ENCODE data around the gene DPYSL5. TPM values are rescaled to one million over a fixed set of nuclear protein-coding genes. Genes with fewer than 3 reads are reported as not detected.

The DPYSL5 gene
- polyA plus RNA-seq, 2 donors: not detected

- whole genome bisulfite sequencing, 2 donors: 83 to 86% methylated on average over 16 of the region's 16 CpGs
- H3K4me1 ChIP-seq (ENCODE audit: control insufficient read depth in 2 of 2, insufficient read depth in 2 of 2, low read length in 1 of 2): no peaks in the 10 kb centered on the region
- H3K9me3 ChIP-seq (ENCODE audit: control insufficient read depth in 2 of 2, insufficient read depth in 1 of 2, low read depth in 1 of 2, low read length in 1 of 2): no peaks in the 10 kb centered on the region
- H3K27me3 ChIP-seq (ENCODE audit: control insufficient read depth in 1 of 2, insufficient read depth in 2 of 2, low read length in 2 of 2): no peaks in the 10 kb centered on the region
- no peak overlapping the region for H3K27ac ChIP-seq (ENCODE audit: low read depth in 2 of 2, low read length in 1 of 2)
- H3K4me3 ChIP-seq (ENCODE audit: low read depth in 1 of 2, low read length in 2 of 2): no peak overlapping the region
- no peaks in the 10 kb centered on the region for H3K36me3 ChIP-seq (ENCODE audit: control insufficient read depth in 2 of 2, insufficient read depth in 2 of 2, low read length in 1 of 2)
Observed at GRCh38 chr2:26933431-26934334, 85.8 kb downstream of the DPYSL5 start.

GRCh38 chr2:26934335-26934724 is 86.4 kb downstream of the DPYSL5 start:
- H3K27ac ChIP-seq (ENCODE audit: low read depth in 2 of 2, low read length in 1 of 2): no peak overlapping the region
- 87 to 89% methylated on average over 10 of the region's 10 CpGs for WGBS, 2 donors
- H3K27me3 ChIP-seq (ENCODE audit: control insufficient read depth in 1 of 2, insufficient read depth in 2 of 2, low read length in 2 of 2): no peaks in the 10 kb centered on the region

GRCh38 chr2:26934985-26935384 is 87.1 kb downstream of the DPYSL5 start:
- H3K27me3 ChIP-seq (ENCODE audit: control insufficient read depth in 1 of 2, insufficient read depth in 2 of 2, low read length in 2 of 2): no peaks in the 10 kb centered on the region
- no peak overlapping the region for H3K4me3 ChIP-seq (ENCODE audit: low read depth in 1 of 2, low read length in 2 of 2)
- no peaks in the 10 kb centered on the region for H3K9me3 ChIP-seq (ENCODE audit: control insufficient read depth in 2 of 2, insufficient read depth in 1 of 2, low read depth in 1 of 2, low read length in 1 of 2)
- H3K27ac ChIP-seq (ENCODE audit: low read depth in 2 of 2, low read length in 1 of 2): no peak overlapping the region
- 57 to 70% methylated on average over 3 of the region's 3 CpGs for WGBS, 2 donors
- H3K36me3 ChIP-seq (ENCODE audit: control insufficient read depth in 2 of 2, insufficient read depth in 2 of 2, low read length in 1 of 2): no peaks in the 10 kb centered on the region
- H3K4me1 ChIP-seq (ENCODE audit: control insufficient read depth in 2 of 2, insufficient read depth in 2 of 2, low read length in 1 of 2): no peaks in the 10 kb centered on the region

More at GRCh38 chr2:26934335-26934724, 86.4 kb downstream of the DPYSL5 start:
- H3K9me3 ChIP-seq (ENCODE audit: control insufficient read depth in 2 of 2, insufficient read depth in 1 of 2, low read depth in 1 of 2, low read length in 1 of 2): no peaks in the 10 kb centered on the region
- H3K4me3 ChIP-seq (ENCODE audit: low read depth in 1 of 2, low read length in 2 of 2): no peak overlapping the region
- no peaks in the 10 kb centered on the region for H3K36me3 ChIP-seq (ENCODE audit: control insufficient read depth in 2 of 2, insufficient read depth in 2 of 2, low read length in 1 of 2)
- H3K4me1 ChIP-seq (ENCODE audit: control insufficient read depth in 2 of 2, insufficient read depth in 2 of 2, low read length in 1 of 2): no peaks in the 10 kb centered on the region

- Histone ChIP-seq H3K36me3 (ENCODE audit: control insufficient read depth in 2 of 2, insufficient read depth in 2 of 2, low read length in 1 of 2) (no peaks in the 10 kb centered on the region), H3K27me3 (ENCODE audit: control insufficient read depth in 1 of 2, insufficient read depth in 2 of 2, low read length in 2 of 2) (no peaks in the 10 kb centered on the region), H3K27ac (ENCODE audit: low read depth in 2 of 2, low read length in 1 of 2) (no peak overlapping the region), H3K4me1 (ENCODE audit: control insufficient read depth in 2 of 2, insufficient read depth in 2 of 2, low read length in 1 of 2) (no peaks in the 10 kb centered on the region), H3K9me3 (ENCODE audit: control insufficient read depth in 2 of 2, insufficient read depth in 1 of 2, low read depth in 1 of 2, low read length in 1 of 2) (no peaks in the 10 kb centered on the region), H3K4me3 (ENCODE audit: low read depth in 1 of 2, low read length in 2 of 2) (no peak overlapping the region)
- 86 to 89% methylated on average over 5 of the region's 5 CpGs for WGBS, 2 donors
Observed at GRCh38 chr2:26936855-26937254, 88.9 kb downstream of the DPYSL5 start.

GRCh38 chr2:26938399-26939118 is 90.6 kb downstream of the DPYSL5 start:
- Histone ChIP-seq H3K9me3 (ENCODE audit: control insufficient read depth in 2 of 2, insufficient read depth in 1 of 2, low read depth in 1 of 2, low read length in 1 of 2) (no peaks in the 10 kb centered on the region), H3K27ac (ENCODE audit: low read depth in 2 of 2, low read length in 1 of 2) (no peak overlapping the region), H3K36me3 (ENCODE audit: control insufficient read depth in 2 of 2, insufficient read depth in 2 of 2, low read length in 1 of 2) (no peaks in the 10 kb centered on the region), H3K27me3 (ENCODE audit: control insufficient read depth in 1 of 2, insufficient read depth in 2 of 2, low read length in 2 of 2) (no peaks in the 10 kb centered on the region), H3K4me3 (ENCODE audit: low read depth in 1 of 2, low read length in 2 of 2) (no peak overlapping the region), H3K4me1 (ENCODE audit: control insufficient read depth in 2 of 2, insufficient read depth in 2 of 2, low read length in 1 of 2) (no peaks in the 10 kb centered on the region)
- WGBS, 2 donors: 75 to 78% methylated on average over 10 of the region's 10 CpGs

- Histone ChIP-seq H3K27ac (ENCODE audit: low read depth in 2 of 2, low read length in 1 of 2) (no peak overlapping the region), H3K4me3 (ENCODE audit: low read depth in 1 of 2, low read length in 2 of 2) (no peak overlapping the region), H3K36me3 (ENCODE audit: control insufficient read depth in 2 of 2, insufficient read depth in 2 of 2, low read length in 1 of 2) (no peaks in the 10 kb centered on the region), H3K9me3 (ENCODE audit: control insufficient read depth in 2 of 2, insufficient read depth in 1 of 2, low read depth in 1 of 2, low read length in 1 of 2) (no peaks in the 10 kb centered on the region), H3K27me3 (ENCODE audit: control insufficient read depth in 1 of 2, insufficient read depth in 2 of 2, low read length in 2 of 2) (no peaks in the 10 kb centered on the region), H3K4me1 (ENCODE audit: control insufficient read depth in 2 of 2, insufficient read depth in 2 of 2, low read length in 1 of 2) (no peaks in the 10 kb centered on the region)
- 85% methylated on average over 9 of the region's 9 CpGs for WGBS, 2 donors
Observed at GRCh38 chr2:26940001-26940400, 92.1 kb downstream of the DPYSL5 start.

- Histone ChIP-seq H3K36me3 (ENCODE audit: control insufficient read depth in 2 of 2, insufficient read depth in 2 of 2, low read length in 1 of 2) (no peaks in the 10 kb centered on the region), H3K9me3 (ENCODE audit: control insufficient read depth in 2 of 2, insufficient read depth in 1 of 2, low read depth in 1 of 2, low read length in 1 of 2) (no peaks in the 10 kb centered on the region), H3K27ac (ENCODE audit: low read depth in 2 of 2, low read length in 1 of 2) (no peak overlapping the region), H3K4me3 (ENCODE audit: low read depth in 1 of 2, low read length in 2 of 2) (no peak overlapping the region), H3K27me3 (ENCODE audit: control insufficient read depth in 1 of 2, insufficient read depth in 2 of 2, low read length in 2 of 2) (no peaks in the 10 kb centered on the region), H3K4me1 (ENCODE audit: control insufficient read depth in 2 of 2, insufficient read depth in 2 of 2, low read length in 1 of 2) (no peaks in the 10 kb centered on the region)
- WGBS, 2 donors: 53 to 54% methylated on average over 3 of the region's 3 CpGs
Observed at GRCh38 chr2:26941486-26941885, 93.6 kb downstream of the DPYSL5 start.

GRCh38 chr2:26942543-26943295 is 94.8 kb downstream of the DPYSL5 start:
- 33 to 36% methylated on average over 20 to 28 of the region's 28 CpGs for WGBS, 2 donors
- no peaks in the 10 kb centered on the region for H3K9me3 ChIP-seq (ENCODE audit: control insufficient read depth in 2 of 2, insufficient read depth in 1 of 2, low read depth in 1 of 2, low read length in 1 of 2)
- H3K4me1 ChIP-seq (ENCODE audit: control insufficient read depth in 2 of 2, insufficient read depth in 2 of 2, low read length in 1 of 2): no peaks in the 10 kb centered on the region
- no peaks in the 10 kb centered on the region for H3K27me3 ChIP-seq (ENCODE audit: control insufficient read depth in 1 of 2, insufficient read depth in 2 of 2, low read length in 2 of 2)
- no peak overlapping the region for H3K4me3 ChIP-seq (ENCODE audit: low read depth in 1 of 2, low read length in 2 of 2)
- no peaks in the 10 kb centered on the region for H3K36me3 ChIP-seq (ENCODE audit: control insufficient read depth in 2 of 2, insufficient read depth in 2 of 2, low read length in 1 of 2)
- H3K27ac ChIP-seq (ENCODE audit: low read depth in 2 of 2, low read length in 1 of 2): no peak overlapping the region

- H3K4me3 ChIP-seq (ENCODE audit: low read depth in 1 of 2, low read length in 2 of 2): no peak overlapping the region
Observed at GRCh38 chr2:26945991-26946750, 98.2 kb downstream of the DPYSL5 start.

More at GRCh38 chr2:26945991-26946750, 98.2 kb downstream of the DPYSL5 start:
- no peaks in the 10 kb centered on the region for H3K27me3 ChIP-seq (ENCODE audit: control insufficient read depth in 1 of 2, insufficient read depth in 2 of 2, low read length in 2 of 2)
- no peaks in the 10 kb centered on the region for H3K9me3 ChIP-seq (ENCODE audit: control insufficient read depth in 2 of 2, insufficient read depth in 1 of 2, low read depth in 1 of 2, low read length in 1 of 2)
- no peaks in the 10 kb centered on the region for H3K36me3 ChIP-seq (ENCODE audit: control insufficient read depth in 2 of 2, insufficient read depth in 2 of 2, low read length in 1 of 2)
- H3K4me1 ChIP-seq (ENCODE audit: control insufficient read depth in 2 of 2, insufficient read depth in 2 of 2, low read length in 1 of 2): no peaks in the 10 kb centered on the region
- WGBS, 2 donors: 69 to 75% methylated on average over 11 to 12 of the region's 12 CpGs
- no peak overlapping the region for H3K27ac ChIP-seq (ENCODE audit: low read depth in 2 of 2, low read length in 1 of 2)

Measured in esophagus (tissue), 2 donors.